Prostate gland (tissue), 2 donors: ENCODE results near the gene MARS1. TPM values are rescaled to one million over a fixed set of nuclear protein-coding genes. Genes with fewer than 3 reads are reported as not detected.

Source experiments
- DNase-seq: peaks from one replicate; pipeline ENCODE4 v3.0.0-alpha.2; 2019; ENCODE audit warnings: low spot score
- H3K27ac ChIP-seq, 2 donors: fragments of 200-600 bp; sonication (generic); 2 replicates each; pipeline ENCODE4 v1.5.1; 2017 to 2019
- H3K27me3 ChIP-seq: fragments of 200-600 bp; sonication (generic); replicated peaks from 2 replicates; pipeline ENCODE4 v1.5.1; 2019; ENCODE audit not compliant: insufficient read depth
- H3K36me3 ChIP-seq, 2 donors: fragments of 200-600 bp; sonication (generic); 1 replicate in 1 of 2; 2 replicates in 1 of 2; pipeline versions ENCODE4 v1.5.1 to v1.8.1; 2017 to 2019
- H3K4me1 ChIP-seq: fragments of 200-600 bp; sonication (generic); replicated peaks from 2 replicates; pipeline ENCODE4 v1.5.1; 2019
- H3K4me3 ChIP-seq, 2 donors: fragments of 200-600 bp; sonication (generic); 2 replicates each; pipeline ENCODE4 v1.5.1; 2017 to 2019
- H3K9me3 ChIP-seq: fragments of 200-600 bp; sonication (generic); 2 replicates; pipeline ENCODE4 v1.5.1; 2017
- CTCF ChIP-seq, 4 experiments: fragments of 200-600 bp in 2 of 4; fragments of 450-650 bp in 2 of 4; sonication (generic) in 2 of 4; IDR thresholded peaks; 1 replicate in 3 of 4; 2 replicates in 1 of 4; pipeline ENCODE4 v1.5.1; 2016 to 2019; ENCODE audit warnings: antibody characterized with exemption in 4 of 4, mild to moderate bottlenecking in 2 of 4, moderate library complexity in 2 of 4
- POLR2A ChIP-seq: fragments of 450-650 bp; IDR thresholded peaks from one replicate; pipeline ENCODE4 v1.6.1; 2016; ENCODE audit warnings: antibody characterized with exemption, mild to moderate bottlenecking
- POLR2AphosphoS5 ChIP-seq: sonication (generic); formaldehyde crosslinking; IDR thresholded peaks from one replicate; pipeline ENCODE4 v1.6.1; 2017; ENCODE audit warnings: antibody characterized with exemption
- WGBS: methylation state at CpG from one replicate; pipeline ENCODE4 v1.1.5; 2018; 5-methylcytosine and 5-hydroxymethylcytosine counted together
- intact Hi-C: fragments of 100-400 bp; cut with DNase I; formaldehyde crosslinking; loops from one replicate; pipeline ENCODE4 v1.14.2; 2022
- total RNA-seq, 2 donors: library from RNA; depleted of rRNA; stranded (reverse); fragments of >200 nt; gene quantifications; one replicate each; pipeline ENCODE4 v1.1.0, GENCODE V29; 2016

MARS1 gene
- total RNA-seq, 2 donors from 2014 or later, result 67.2 to 90.0 TPM

- H3K27me3 ChIP-seq, result no peaks in the 10 kb centered on the region
- intact Hi-C loops, result loop anchor here (10.0 kb wide), 1 partner anchor 157 kb away; no protein-coding TSS in a partner anchor
Observed at GRCh38 chr12:57467212-57467874, 20.5 kb upstream of the MARS1 start.

GRCh38 chr12:57467915-57468314, 20.0 kb upstream of the MARS1 start:
- intact Hi-C loops, result loop anchor here (10.0 kb wide), 1 partner anchor 157 kb away; no protein-coding TSS in a partner anchor
- no peaks in the 10 kb centered on the region for H3K4me1 ChIP-seq
- H3K4me3 ChIP-seq, result no peak overlapping the region
- WGBS, result 71% methylated on average over 11 of the region's 11 CpGs
- no peak for DNase-seq
- no peak overlapping the region for H3K27ac ChIP-seq
- H3K27me3 ChIP-seq, result peaks cover 4% of the 10 kb centered on the region
- H3K36me3 ChIP-seq, result no peaks in the 10 kb centered on the region
- TF ChIP-seq POLR2A (no peak), CTCF (IDR thresholded peaks at IDR 0.05) (no peak), POLR2AphosphoS5 (no peak)
- no peaks in the 10 kb centered on the region for H3K9me3 ChIP-seq

More at GRCh38 chr12:57467212-57467874, 20.5 kb upstream of the MARS1 start:
- WGBS, result 92% methylated on average over 12 of the region's 12 CpGs
- Histone ChIP-seq H3K4me3 (no peak overlapping the region), H3K36me3 (no peaks in the 10 kb centered on the region), H3K9me3 (no peaks in the 10 kb centered on the region), H3K4me1 (no peaks in the 10 kb centered on the region), H3K27ac (no peak overlapping the region)
- TF ChIP-seq POLR2A, result no peak
- no peak for TF ChIP-seq POLR2AphosphoS5
- no peak for TF ChIP-seq CTCF (IDR thresholded peaks at IDR 0.05)
- DNase-seq, result no peak

GRCh38 chr12:57469296-57470164, 18.3 kb upstream of the MARS1 start:
- no peaks in the 10 kb centered on the region for H3K36me3 ChIP-seq
- TF ChIP-seq POLR2A (no peak), CTCF (IDR thresholded peaks at IDR 0.05) (no peak), POLR2AphosphoS5 (no peak)
- no peaks in the 10 kb centered on the region for H3K9me3 ChIP-seq
- no peak overlapping the region for H3K4me3 ChIP-seq
- H3K27ac ChIP-seq, result no peak overlapping the region
- no peaks in the 10 kb centered on the region for H3K4me1 ChIP-seq
- DNase-seq, result no peak
- 84% methylated on average over 10 of the region's 10 CpGs for WGBS
- peaks cover 6% of the 10 kb centered on the region for H3K27me3 ChIP-seq
- intact Hi-C loops, result loop anchor here (10.0 kb wide), 1 partner anchor 155 kb away; no protein-coding TSS in a partner anchor

GRCh38 chr12:57470286-57470969, 17.4 kb upstream of the MARS1 start:
- H3K27me3 ChIP-seq, result peaks cover 6% of the 10 kb centered on the region
- 95% methylated on average over 14 of the region's 14 CpGs for WGBS
- no peaks in the 10 kb centered on the region for H3K36me3 ChIP-seq
- no peaks in the 10 kb centered on the region for H3K9me3 ChIP-seq
- intact Hi-C loops, result no loop called here
- no peak overlapping the region for H3K27ac ChIP-seq
- peaks cover 3% of the 10 kb centered on the region for H3K4me1 ChIP-seq
- H3K4me3 ChIP-seq, result no peak overlapping the region
- DNase-seq, result no peak
- TF ChIP-seq POLR2AphosphoS5 (no peak), POLR2A (no peak), CTCF (IDR thresholded peaks at IDR 0.05) (no peak)
